Stimulated activated CD4-positive, alpha-beta T cell treated with anti-CD3 and anti-CD28 coated beads, Interleukin-4, amount 100 ng/mL, for 4 hours (primary cell): Measurements from ENCODE around the gene TMOD2.

Experiments
- DNase-seq, 2 experiments: peaks; one replicate each; pipeline ENCODE4 v3.0.0-alpha.2; 2020

TMOD2 gene

DNA sequence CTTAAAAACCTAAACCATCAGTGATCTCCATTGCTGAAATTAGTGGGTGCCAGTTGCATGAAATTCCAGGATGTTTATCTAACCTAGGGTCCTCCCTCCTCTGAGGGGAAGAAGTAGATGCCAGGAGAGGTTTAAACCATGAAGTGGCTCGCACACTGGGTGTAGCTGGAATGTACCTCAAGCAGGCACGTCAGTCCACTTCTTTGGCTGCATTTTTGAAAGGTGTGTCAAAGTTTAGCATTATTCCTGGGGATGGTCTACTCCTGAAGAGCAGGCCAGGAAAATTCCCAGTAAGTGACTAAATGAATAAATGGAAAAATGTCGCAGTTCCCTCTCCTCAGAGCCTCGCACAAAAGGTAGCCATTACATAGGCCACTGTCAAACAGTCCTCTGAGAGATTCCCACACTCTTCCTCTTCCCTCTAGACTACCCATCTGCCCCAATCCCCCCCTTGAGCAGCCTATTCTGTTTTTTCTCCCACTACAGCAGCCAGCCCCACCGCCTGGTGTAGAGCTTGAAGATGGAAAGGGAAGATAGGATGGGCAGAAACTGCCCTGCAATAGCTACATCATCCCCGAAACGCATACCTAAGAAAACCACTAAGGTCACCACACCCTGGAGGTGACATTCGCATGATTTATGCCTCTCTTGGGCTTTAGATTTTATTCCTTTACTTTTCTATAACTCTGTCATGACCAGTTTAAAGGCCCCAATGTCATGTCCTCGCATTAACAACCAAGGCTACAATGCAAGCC, 77.4 kb downstream of the TMOD2 start:
- DNase-seq = no peak

DNA sequence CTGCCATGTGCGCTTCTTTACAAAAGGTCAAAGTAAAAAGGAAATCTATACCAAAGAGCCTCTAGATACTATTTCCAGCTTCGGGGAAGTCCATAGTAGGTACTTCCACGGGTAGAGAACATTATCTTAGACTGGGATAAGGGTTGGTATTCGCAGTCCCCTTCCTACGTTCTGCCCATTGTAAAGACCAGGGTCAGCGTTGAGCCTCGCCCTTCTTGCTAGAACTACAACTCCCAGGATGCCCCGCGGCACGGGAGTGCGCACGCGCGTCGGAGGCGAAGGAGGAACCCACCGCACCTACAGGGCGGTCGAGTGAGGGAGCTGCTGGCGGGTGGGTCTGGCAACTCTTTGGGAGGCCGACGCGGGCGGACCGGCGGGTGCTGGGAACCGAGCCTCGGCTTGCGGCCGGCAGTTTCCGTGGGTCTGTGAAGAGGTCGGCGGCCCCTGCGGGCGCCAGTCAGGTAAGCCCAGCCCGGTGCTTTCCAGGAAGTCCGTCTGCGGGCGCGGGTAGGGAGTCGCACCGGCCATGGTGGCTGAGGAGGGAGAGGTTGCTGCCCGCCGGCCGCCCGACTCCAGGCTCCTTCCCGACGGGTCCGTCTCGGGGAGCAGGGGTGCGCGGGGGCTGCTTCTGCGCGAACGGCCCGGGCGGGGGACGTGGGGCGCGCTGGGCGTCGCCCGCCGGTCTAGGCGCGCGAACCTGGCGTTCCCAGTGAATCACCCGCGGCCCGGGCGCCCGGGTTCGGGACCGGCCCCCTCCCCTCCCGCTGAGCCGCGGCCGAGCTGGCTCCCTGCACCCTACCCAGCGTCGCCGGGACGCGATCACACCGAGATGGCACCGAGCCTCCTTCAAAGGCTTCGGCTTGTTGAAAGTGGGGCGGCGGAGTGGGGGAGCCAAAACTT, 78.2 kb downstream of the TMOD2 start, which contains the start of gene TMOD3:
TSS of gene TMOD3 (plus strand) at position 278 of the 900 bp plus-strand sequence. CDS start 33,232 bp downstream, outside the sequence.
- DNase-seq = peak; percentile 86 to 91

GRCh38 chr15:51830276-51830806, 78.9 kb downstream of the TMOD2 start:
- no peak for DNase-seq

GRCh38 chr15:51833772-51834171, 82.4 kb downstream of the TMOD2 start:
- no peak for DNase-seq

- no peak for DNase-seq
Measured at GRCh38 chr15:51837792-51838251, 86.4 kb downstream of the TMOD2 start.

DNA sequence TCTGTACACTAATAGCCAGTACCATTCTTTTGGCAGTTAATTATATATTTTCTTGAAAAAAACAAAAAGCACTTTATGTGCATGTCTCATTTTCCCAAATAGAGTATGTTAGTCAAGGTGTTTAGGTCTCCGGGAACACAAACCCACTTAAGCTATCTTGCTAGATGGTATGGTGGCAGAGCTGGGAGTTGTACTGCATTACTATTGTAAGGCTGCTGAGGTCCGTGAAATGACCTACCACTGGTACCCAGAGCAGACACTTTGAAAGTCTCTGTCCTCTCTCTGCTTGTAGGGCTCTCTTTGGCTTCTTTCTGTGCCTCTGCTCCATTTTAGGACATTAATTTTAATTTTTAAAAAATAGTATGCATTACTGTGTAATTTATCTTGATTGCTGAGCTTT, 86.9 kb downstream of the TMOD2 start:
- DNase-seq = no peak

DNA sequence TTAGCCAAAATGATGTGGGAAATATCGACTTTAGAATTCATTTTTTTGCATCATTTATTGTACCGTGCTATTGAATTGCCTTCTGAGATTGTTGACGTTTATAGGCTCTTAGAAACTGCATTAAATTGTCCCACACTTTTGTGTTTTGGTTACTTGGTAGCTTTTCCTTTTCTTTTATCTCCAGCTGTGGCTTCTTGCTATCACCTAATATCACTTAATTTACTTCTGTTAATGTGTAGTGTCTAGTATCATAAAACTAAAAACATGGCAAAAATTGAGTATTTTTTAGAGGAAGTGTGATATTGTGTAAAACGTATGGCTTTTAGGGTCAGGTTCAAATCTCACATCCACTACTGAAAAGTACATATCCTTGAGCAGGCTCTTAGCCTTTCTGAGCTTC, 89.3 kb downstream of the TMOD2 start:
- DNase-seq = no peak

DNA sequence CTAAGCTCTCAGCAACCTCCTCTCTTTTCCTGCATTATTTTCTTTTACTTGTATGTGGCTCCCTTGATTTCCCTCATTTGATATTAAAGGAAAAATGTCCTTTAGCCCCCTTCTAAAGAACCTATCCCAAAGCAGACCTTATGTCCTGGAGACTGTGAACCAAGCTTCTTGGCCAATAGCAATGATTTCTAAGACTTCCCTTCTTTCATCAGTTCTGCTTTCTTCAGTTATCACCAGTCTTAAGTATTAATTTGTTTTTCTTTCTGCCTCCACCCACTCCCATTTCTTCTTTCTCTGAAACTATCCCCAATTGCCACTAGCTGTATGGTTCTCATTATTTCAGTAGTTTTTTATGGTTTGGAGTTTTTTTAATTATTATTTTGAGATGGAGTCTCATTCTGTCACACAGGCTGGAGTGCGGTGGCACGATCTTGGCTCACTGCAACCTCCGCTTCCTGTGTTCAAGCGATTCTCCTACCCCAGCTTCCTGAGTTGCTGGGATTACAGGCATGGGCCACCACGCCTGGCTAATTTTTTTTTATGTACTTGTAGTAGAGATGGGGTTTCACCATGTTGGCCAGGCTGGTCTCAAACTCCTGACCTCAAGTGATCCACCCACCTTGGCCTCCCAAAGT, 90.1 kb downstream of the TMOD2 start:
- DNase-seq = no peak

DNA sequence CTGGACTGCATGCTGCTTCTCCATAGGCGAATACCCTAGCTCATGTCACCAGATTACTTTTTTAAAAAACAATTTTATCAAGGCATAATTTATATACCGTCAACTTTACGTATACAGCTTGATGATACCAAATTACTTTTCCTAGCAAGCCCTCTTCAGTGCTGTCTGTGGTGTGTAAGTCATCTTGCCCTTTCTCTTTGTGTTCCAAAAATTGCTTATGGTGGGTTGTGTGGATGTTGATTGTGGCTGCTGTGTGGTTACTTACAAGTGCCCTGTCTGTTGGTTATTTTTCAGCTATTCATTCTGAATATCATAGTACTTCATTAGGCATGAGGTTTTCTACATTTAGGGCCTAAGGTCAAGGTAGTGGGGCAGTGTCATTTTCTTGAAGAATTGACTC, 90.9 kb downstream of the TMOD2 start:
- DNase-seq = no peak

GRCh38 chr15:51842852-51843737, 91.7 kb downstream of the TMOD2 start:
- DNase-seq = peak in 1 of 2 experiments; percentile 16

- no peak for DNase-seq
Measured at GRCh38 chr15:51844747-51845426, 93.5 kb downstream of the TMOD2 start.

DNA sequence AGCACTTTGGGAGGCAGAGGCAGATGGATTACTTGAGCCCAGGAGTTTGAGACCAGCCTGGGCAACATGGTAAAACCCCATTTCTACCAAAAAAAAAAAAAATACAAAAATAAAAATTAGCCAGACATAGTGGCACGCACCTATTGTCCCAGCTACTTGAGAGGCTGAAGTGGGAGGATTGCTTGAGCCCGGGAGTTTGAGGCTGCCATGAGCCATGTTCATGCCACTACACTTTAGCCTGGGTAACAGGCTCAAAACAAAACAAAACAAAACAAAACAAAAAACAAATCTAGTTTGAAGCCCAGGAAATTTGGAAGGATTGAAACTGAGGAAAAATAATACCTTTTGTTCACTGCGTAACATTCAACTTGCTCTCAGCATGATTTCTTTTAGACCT, 94.7 kb downstream of the TMOD2 start:
- no peak for DNase-seq

DNA sequence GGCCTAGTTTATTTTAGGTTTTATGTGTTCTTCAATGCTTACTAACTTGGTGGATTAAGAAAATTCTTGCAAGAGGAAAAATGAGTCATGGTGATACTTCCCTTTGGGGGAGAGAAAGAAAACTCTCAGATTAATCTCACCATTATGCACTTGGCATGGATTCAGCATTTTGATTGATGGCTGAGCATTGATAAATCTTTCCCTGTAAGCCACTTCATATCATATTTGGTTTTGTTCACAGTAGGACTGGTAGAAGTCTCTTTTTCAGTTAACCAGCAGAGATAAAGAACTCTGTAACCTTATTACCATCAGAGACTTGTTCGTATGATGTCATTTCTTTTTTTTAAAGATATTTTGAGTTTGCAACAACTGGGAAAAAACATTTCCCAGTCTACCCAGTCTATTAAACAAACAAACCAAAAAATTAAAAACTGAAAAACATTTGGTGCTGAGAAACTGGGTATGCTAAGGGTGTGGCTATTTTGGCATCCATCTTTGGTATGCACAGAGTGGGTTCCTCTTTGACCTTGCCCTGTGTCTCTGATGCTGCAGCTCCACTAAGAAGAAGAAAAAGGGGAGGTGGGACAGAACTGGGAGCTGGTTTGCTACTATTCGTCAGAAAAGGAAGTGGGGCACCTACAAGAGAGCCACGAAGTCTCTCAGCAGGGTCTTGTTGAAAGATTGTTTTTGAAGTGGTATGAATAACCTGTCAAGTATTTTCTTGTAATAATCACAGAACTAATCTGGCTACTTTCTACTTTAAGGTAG, 95.2 kb downstream of the TMOD2 start:
- no peak for DNase-seq

DNA sequence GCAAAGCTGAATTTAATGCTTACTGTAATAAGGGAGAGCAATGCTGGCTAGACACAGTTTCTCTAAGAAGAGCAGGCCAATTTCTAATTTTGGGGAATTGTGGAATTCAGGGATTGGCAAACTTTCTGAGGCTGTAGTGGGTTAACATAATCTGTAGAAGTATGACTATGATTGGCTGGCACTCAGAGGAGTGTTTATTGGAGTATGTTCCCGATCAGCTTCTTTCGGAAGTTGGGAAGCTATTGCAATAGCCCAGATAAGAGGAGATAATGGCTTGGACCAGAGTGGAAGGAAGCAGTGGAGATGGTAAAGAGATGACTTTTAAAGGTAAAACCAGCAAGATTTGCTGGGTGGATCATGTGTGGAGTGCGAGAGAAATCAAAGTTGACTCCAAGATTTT, 97.4 kb downstream of the TMOD2 start:
- DNase-seq = no peak

DNA sequence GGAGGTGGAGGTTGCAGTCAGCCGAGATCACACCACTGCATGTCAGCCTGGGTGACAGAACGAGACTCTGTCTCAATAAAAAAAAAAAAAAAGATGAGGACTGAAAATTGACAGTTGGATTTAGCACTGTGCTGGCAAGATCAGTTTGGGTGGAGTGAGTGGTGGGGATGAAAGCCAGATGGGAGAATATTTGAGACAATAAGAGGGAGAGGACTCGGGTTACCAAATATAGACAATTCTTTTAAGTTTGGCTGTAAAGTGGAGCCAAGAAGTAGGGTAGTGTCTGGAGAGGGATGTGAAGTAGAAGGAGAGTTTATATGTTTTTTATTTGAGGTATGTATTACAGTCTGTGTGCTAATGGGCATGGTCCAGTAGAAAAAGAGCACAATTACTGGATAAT, 98.5 kb downstream of the TMOD2 start:
- no peak for DNase-seq

- DNase-seq = no peak
Measured at GRCh38 chr15:51853998-51854397, 102.6 kb downstream of the TMOD2 start.

- DNase-seq = no peak
Measured at GRCh38 chr15:51855612-51856011, 104.2 kb downstream of the TMOD2 start.

DNA sequence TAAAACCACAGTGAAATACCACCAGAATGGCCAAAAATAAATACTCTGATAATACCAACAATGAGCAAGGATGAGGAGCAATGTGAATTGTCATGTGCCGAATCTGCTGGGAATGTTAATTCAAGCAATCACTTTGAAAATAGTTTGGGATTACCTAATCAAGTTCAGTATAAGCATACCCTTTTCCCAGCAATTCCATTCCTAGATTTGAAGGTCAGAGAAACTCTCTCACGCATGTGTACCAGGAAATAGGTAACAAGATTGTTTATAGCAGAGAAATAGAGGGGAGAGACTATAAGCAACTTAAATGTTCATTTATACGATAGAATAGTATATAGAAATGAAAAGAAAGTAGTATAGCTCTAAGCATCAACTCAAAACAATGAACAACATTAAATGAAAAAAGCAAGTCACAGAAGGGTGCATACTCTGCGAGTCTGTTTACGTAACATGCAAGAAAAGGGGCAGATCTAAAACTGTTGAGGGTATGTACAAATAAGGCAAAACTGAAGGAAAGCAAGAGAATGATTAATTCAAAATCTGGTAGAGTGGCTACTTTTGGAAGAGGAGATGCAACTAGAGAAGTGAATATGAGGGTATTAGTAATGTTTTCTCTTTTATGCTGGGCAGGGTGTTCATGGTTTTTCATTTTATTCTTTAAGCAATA, 105.5 kb downstream of the TMOD2 start:
- DNase-seq = no peak

DNA sequence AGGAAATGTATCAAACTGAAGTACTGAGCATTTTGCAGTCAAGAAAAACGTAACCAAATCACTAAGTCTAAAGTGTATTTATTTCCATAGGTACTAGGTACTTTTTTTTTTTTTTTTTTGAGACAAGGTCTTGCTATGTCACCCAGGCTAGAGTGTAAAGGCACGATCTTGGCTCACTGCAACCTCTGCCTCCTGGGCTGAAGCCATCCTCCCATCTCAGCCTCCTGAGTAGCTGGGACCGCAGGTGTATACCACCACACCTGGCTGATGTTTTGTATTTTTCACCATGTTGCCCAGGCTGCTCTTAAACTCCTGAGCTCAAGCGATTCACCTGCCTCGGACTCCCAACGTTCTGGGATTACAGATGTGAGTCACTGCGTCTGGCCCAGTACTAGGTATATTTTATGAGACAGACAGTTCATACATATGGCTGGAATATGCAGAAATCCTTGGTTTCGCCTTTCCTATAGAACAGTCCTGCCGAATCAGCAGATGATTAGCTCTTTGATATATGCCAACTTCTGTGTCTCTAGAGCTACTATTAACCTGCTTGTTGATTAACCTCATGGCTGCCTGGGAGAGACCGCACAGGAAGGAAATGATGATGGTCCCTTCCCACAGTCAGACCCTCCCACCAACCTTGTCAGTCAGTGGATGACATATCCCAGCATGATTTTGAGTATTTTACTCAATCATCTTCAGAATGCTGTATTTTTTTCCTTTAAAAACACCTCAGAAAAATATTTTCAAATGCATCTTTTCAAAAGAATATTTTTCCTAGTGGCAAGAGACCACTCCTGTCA, 110.4 kb downstream of the TMOD2 start:
- DNase-seq = peak; percentile 19 to 74
